Daoy (cell line): Measurements from ENCODE around the gene SCYL1. TPM values are rescaled to one million over a fixed set of nuclear protein-coding genes. Genes with fewer than 3 reads are reported as not detected.
"Not testable (repeated sequence)": the region's sequence is repeated elsewhere in the genome, so short reads cannot be mapped to it uniquely, and the experiment has no call there.

ENCODE experiments used
- DNase-seq: peaks from one replicate; pipeline ENCODE4 v3.0.0-alpha.2; 2015; ENCODE audit warnings: low read depth
- total RNA-seq: library from RNA; depleted of rRNA; stranded (reverse); fragments of >200 nt; shearing (Covaris generic); gene quantifications from 2 replicates; pipeline ENCODE4 v1.2.3, GENCODE V29; 2014

Gene SCYL1
- total RNA-seq, 1 experiment from 2014 or later: 69.4 TPM

DNA sequence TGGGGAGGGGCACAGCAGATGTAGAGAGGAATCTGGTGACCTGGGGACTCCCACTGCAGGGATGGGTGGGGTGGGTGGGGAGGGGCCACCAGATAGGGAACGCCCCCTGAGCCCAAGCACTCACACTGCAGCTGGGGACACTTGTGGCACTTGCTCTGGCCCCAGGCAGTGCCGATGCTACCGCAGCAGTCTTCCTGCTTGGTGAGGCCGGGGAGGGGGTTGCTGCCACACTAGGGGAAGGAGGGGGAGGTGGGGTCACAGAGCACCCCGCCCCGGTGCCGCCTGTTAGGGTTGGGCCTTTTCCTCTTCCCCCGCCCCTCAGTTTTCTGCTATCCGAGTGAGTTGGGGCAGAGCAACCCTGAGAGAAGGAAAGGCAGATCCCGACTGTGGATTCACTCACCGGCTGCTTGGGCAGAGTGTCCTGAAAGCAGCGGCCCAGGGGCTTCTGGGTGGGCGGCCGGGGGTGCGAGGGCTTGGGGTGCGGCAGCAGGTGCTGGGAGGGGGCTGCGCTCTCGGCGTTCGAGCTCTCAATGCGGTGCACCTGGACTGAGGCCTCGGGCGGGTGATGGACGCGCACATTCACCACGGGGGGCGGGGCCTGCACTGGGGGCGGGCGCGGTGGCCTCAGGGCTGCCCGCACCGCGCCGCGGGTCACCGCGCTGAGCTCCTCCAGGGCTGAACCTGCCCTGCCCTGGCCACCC lies 28.6 kb downstream of the SCYL1 start:
- no peak for DNase-seq

DNA sequence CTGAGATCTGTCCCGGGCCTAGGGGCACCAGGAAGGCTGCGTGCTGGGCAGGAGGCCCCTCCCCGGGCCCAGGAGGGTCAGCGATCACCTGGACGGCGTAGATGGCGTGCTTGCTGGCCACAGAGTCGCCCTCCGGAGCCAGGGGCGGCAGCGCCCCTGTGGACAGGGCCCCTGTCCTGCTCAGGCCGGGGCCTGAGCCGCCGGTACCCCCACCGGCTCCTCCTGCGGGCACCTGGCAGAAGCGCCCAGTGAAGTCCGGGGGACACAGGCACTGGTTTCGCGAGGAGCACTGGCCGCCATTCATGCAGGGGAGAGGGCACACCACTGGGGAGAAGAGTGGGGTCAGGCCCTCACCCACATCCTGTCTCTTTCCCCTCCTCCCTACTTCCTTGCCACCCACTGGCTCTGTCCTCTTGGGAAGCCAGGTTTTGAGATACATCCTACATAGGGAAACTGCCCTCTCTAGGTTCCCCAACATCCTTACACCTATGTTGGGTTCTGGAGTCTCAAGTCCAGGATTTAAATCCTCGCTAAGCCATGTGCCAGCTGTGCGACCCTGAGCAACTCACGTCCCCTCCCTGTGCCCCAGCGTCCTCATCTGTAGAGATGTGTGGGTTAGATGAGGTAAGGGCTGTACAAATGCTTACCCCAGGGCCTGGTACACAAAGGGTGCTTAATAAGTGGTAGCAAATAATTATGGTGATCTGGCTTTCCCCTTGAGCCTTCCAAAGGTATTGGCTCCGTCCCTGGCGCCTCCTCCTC lies 29.4 kb downstream of the SCYL1 start:
- DNase-seq: peak; percentile 18

DNA sequence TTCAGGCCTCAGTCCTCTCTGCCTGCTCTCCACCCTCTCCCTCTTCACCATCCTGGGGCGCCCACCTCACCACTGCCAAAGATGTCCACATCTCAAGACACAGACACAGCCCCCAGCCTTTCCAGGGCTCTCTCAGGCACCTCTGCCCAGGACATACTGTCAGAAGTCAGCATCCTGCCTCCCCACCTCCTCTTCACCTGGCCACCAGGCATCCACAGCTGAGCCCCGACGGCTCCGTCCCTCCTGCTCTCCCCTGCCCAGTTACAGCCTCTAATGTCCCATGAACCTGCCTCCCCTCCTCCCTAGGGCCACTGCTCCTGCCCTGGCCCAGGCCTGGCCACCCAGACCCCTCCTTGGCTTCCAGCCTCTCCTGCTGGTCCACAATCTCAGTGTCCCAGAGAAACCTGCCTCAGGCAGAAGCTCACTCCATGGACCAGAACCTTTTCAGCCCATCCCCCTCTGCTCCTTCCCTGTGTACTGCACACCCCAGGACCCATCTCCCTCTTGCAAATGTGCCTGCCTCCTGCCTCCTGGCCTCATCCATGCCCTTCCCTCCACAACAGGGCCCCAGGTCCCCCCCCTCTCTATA lies 30.1 kb downstream of the SCYL1 start:
- DNase-seq: no peak

DNA sequence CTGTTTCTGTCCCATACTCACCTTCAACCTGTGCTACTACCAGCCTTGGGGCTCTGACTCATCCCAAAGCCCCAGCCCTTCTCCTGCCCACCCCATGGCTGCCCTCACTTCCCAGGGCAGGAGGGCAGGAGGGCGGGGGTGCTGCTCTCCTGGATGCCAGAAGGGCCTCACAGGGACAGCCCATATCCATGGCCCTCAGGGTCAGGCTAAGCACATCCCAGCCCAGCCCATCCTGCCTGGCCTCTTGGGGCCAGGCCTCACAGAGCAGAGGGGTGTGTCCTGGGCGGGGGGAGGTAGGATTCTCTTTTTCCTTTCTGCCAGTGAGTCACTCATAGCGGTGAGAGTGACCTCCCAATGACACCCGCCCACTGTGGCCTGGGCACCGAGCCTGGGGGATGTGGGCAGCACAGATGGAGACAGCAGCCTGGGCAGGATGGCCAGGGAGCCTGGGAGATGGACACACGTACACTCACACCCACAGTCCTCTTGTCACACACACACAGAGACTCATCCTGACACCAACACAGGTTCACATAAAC lies 30.9 kb downstream of the SCYL1 start:
- peak; percentile 95 for DNase-seq

DNA sequence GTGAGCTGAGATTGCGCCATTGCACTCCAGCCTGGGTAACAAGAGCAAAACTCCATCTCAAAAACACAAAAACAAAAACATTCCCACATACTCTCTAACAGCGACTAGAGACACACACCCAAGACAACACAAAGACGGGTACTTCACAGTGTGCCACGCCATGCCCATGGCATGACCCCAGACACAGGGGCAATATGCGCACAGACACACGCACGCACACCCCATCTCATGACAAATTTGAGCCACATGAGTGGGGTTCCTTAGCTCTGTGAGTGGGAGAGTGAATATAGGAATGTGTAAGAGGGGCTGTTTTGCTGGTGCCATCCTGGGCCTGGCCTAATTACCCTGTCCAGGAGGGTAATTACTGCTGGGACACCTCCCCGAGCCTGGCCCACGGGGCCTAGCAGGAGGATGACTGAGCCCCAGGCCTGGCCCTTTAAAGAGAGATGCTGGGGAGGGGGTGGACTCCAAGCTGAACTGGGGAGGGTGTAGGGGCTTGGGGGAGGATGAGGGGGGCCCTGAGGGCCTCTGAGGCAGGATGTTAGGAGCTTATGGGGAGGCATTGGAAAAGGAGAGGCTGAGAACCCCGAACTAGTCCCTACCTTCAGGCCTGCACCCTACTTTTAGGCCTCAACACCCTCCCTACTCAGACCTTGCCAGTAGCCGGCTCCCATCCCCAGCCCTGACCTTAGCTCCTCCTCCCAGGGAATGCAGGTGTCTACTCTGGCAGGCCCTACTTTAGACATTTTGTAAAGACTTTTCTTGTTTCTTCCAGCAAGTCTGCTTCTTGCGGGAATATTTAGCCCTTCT lies 31.8 kb downstream of the SCYL1 start:
- DNase-seq: no peak

DNA sequence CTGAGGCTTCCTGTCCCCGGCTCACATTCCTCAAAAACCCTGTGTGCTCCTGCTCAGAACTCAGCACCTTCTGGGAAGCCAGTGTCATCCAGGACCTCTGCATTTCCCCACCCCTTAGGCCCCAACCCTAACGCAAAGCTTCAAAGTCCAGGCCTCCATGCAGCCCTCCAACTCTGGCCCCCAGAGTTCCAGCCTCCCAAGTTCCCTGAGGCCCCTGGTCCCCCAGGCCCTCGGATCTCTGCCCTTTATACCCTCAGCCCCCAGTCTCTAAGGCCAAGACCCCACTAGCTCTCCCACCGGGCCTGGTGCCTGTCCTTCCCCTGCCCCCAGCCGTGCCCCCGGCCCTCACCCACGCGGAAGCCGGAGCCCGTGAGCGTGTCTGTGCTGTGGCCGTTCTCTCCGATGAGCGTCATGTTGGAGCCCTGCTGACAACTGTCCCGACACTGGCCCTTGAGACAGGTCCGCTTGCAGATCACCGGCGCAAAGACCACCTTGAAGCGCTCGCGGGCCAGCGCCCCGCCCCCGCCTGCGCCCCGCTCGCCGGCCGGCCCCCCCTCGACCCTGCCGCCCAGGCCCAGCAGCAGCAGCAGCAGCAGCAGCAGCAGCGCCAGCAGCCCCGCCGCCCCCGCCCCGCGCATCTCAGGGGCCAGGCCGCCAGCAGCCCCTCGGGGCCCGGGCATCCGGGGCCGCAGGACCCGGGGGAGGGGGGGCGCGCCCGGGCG lies 32.6 kb downstream of the SCYL1 start:
- DNase-seq: peak; percentile 36

DNA sequence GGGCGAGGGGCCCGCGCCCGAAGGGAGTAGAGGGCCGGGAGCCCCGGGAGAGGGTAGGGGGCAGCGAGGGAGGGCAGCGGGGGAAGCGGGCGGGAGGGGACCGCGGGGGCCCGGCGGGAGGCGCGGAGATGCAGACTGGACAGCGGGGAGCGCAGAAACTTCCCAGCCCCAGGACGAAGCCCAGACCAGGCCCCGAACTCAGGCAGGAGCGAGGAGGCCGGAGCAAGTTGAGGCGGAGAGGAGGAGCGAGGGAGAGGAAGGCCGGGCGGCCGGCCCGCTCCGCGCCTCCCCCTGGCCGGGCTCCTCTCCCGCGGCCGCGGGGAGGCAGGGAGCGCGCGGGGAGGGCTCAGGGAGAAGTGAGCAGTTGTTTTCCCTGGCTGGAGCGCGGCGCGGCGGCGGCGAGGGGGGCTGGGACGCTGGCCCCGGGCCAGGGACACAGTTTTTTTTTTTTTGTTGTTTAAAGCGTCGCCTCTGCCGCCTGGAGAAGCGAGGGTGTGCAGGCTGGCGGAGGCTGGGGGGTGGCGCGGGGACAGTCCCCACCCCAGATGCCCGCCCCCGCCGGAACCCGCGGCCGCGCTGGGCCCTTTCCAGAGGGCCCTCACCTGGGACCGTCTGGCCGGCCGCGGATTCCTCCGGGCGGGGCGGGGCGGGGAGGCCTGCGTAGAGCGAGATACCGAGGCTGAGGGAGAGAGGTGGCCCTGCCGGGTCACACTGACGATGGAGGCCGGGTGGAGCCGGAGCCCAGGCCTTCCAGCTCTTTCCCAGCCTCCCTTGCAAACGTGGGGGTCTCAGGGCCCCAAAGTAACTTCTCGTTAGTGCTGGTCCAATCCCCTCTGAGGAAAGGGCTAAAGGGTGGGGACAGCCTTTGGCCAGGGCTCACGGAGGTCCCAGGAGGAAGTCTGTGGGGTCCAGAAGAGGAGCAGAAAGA lies 33.4 kb downstream of the SCYL1 start, which contains the start of gene LTBP3:
Gene LTBP3 (minus strand): TSS at position 358 of the 928 bp plus-strand sequence. CDS start 400 bp downstream, outside the sequence.
- DNase-seq: peak; percentile 87

DNA sequence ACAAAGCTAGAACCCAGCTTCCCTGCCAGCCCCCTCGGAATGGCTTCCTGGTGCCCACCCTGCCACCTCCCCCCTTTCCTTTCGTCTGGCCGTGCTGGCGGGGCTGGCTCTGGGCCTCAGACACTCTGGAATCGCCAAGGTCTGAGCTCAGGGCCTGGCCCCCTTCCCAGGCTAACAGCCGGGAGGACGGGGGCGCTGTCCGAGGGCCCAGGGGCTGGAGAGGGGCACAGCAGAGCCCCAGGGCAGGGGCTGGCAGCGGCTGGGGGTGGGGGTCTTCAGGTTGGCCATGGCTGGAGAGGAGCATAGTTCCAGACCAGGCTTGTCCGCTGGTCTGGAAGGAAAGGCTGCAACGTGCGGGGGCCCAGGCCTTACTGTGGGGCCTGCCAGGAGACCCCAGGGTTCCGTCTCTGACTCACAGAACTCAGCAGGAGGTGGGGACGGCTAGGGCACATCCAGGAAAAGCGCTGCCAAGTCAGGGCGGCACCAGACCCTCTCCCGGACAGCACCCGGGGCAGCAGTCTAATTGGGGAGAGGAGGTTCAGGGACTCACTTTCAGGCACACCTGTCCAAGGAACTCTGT lies 34.1 kb downstream of the SCYL1 start:
- DNase-seq: peak; percentile 89

DNA sequence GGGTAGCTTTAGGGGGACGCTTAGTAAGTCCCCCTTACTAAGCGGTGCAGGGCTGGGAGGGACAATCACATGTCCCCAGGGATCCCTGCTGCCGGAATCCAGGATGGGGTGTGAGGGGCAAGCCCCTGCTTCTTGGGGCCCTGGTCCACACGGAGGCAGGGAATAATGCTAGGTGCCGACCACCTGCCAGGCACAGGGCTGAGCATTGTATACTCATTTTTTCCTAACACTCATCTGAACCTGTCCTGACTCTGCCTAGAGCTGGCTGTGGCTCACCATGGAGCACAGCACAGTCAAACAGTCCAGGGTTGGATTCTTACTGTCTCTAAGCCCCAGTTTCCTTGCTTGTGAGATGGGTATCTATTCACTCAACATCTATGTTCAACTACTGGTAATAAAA lies 34.7 kb downstream of the SCYL1 start:
- peak; percentile 52 for DNase-seq

DNA sequence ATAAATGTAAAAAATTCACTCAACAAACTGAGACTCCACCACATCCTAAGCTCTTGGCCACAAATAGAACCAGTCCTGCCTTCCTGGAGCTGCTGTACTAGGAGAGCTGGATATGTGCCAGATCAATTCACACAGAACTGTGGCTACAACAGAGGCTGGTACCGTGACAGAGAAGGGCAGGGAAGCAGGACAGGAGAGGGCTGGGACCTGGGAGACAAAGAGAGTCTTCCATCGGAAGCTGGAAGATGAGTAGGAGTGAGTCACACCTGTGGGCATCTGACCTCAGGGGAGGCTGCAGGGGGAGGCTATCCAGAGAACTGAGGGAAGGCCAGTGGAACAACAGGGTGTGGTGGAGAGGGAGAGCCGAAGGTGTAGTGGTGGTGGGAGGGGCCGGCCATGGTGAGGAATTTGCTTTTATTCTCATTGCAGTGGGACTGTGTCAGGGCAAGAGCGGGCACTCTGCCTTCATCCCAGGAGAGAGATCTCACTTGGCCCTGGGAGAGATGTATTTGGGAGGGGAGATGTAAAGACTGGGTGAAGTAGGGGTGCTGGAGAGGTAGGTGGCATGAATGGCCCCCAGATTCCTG lies 35.2 kb downstream of the SCYL1 start:
- DNase-seq: peak; percentile 88

DNA sequence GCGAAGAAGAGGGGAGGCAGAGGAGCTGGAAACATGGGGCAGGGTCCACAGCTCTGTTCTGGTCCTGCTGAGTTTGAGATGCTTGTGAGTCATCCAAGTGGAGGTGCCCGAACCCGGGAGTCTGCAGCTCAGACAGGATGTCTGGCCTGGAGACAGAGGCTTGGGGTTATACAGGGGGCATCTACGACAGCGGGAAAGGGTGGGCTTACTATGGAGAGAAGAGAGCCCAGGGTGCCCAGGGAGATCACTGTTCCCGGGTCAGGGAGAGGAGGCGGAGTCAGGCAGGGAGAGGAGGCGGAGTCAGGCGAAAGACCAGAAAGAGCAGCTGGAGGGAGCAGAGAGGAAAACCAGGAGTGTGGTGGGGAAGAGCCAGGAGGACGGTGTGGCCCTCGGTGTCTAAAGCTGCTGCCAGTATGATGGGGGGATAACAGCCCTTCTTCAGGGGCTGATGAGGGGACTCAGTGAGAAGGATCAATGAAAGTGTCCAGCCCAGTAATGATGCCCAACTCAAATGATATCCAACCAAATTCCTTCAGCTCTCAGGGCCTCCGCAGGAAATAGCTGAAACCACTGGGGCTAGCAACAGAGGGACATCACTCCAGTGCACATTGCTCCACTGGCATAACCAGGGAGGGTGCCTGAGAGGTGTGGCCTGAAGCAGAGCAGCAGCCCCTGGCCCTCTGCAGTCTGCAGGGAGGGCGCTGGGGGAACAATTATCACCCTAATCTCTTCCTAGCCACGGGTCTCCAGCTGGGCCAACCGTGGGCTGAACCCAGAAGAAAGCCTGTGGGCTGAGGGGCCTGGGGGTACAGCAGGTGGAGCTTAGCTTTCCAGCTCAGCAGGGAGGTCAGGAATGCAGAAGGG lies 35.9 kb downstream of the SCYL1 start:
- DNase-seq: peak; percentile 88

DNA sequence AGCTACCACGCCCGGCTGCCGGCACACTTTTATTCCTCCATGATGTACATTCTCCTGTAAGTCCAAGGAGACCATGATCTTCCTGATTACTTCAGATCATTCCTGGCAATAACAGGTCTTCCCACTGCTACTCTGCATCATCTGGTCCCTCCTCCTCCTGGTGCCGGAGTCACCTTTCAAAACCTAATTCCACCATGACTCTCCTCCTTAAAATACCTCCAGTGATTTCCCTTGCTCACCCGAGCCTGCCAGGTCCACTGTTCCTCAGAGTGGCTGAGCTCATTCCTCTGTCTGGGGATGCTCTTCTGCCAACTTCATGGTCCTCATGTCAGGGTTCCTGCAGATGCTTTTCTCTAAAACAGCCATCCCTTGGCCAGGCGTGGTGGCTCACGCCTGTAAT lies 37.1 kb downstream of the SCYL1 start:
- no peak for DNase-seq

DNA sequence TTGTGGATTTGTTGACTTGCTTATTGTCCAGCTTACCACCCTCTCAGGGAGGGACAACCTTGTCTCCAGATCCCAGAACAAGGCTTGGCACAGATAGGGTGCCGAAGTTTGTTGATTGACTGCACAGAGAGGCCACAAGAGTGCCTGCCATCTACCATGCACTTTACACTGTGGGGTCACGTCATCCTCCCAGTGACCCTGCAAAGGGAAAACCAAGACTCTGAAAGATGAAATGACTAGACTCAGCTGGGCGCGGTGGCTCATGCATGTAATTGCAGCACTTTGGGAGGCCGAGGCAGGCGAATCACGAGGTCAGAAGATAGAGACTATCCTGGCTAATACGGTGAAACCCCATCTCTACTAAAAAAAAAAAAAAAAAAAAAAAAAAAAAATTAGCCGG lies 37.9 kb downstream of the SCYL1 start:
- DNase-seq: no peak

DNA sequence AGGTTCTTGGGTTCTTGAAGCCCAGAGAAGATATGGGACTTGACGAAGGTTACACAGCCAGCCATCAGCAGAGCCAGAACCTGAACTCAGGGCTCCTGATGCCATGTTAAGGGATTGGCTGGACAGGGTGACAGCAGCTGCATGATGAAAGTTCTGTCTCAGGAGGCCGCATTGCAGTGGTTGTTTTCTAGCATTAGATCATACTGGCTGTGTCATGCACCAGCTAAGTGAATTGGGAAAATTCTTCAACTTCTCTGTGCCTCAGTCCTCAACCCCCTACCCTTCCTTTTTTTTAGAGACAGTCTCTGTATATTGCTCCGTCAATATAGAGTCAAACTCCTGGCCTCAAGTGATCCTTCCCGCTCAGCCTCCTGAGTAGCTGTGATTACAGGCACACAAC lies 38.7 kb downstream of the SCYL1 start:
- DNase-seq: no peak

DNA sequence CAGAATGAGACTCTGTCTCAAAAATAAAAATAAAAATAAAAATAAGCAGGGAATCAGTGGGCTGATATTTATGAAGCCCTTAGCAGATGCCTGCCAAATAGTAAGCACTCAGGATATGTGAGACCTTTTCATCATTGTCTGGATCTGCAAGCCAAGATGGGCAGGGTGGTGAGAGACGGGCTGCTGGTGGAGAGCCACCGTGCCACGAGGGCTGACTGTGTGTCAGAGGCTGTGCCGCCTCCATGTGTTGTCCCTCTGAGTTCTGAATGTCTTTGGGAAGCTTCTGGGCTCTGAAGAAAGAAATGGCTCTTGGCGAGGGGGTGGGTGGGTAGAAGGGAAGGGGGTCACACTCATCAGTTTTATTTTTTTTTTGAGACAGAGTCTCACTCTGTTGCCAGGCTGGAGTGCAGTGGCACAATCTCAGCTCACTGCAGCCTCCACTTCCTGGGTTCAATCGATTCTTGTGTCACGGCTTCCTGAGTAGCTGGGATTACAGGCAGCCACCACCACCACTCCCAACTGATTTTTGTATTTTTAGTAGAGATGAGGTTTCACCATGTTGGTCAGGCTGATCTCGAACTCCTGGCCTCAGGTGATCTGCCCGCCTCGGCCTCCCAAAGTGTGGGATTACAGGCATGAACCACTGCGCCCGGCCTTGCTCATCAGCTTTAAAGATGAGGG lies 40.1 kb downstream of the SCYL1 start:
- DNase-seq: not testable (repeated sequence)

DNA sequence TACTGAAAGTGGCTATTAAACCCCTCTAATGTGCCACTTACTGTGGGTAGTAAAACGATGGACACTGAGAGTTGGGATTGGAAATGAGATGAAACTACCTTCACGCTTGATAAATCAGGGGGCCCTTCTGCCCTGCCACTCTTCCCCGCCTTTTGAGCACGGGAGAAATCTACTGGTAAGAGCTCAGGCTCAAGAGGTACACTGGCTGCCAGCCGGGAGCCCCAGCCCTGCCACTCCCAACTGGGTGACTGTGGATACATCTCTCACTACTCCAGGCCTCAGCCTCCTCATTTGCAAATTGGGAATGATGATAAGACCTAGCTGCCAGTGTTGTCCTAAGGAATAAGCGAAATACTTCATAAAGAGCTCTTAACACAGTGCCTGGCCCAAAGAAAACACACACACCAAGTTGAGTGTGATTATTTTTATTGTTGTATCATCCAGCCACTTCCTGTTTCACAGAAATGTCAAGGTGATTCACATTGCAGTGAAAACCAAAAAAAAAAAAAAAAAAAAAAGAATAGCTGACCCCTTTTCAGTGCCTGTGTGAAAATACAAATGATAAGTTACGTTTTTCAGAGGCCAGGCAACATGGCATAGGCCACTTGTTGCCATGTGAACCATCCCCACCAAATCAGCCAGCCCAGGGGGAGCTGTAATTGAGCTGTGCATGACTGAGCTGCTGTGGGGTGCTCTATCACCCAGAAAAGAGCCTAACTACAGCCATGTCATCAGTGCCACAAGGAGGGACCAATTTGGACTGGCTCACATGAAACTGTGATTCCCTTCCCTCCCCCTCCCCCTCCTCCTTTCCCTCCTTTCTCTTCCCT lies 41.0 kb downstream of the SCYL1 start:
- DNase-seq: peak; percentile 71
